PC-3 (cell line): ENCODE measurements around the gene ADAMTS17. TPM values are rescaled to one million over a fixed set of nuclear protein-coding genes. Genes with fewer than 3 reads are reported as not detected.

ENCODE experiments used
- ATAC-seq: fragments of 200-7000 bp; cut with Tn5 transposase; 2 replicates; pipeline ENCODE4 v1.9.1; 2020; ENCODE audit warnings: mild to moderate bottlenecking, moderate library complexity
- BruUV-seq: library from RNA; stranded (reverse); fragments of 400-500 nt; replicated peaks from 2 replicates; lab custom pipeline; 2021; lab: Mats Ljungman, UMichigan
- CTCF ChIA-PET: fragments of 300-600 bp; sonication (Branson Sonifier 250); formaldehyde crosslinking; loops from one replicate; lab custom pipeline; 2022; ENCODE audit warnings: antibody characterized with exemption; lab: Charles Lee
- POLR2A ChIA-PET: fragments of 300-600 bp; sonication (Branson Sonifier 250); formaldehyde crosslinking; loops from one replicate; lab custom pipeline; 2022; ENCODE audit warnings: antibody characterized with exemption; ENCODE audit not compliant: unreplicated experiment; lab: Charles Lee
- DNase-seq: peaks from one replicate; pipeline ENCODE4 v3.0.0-alpha.2; 2015
- H2AFZ ChIP-seq: fragments of 300-600 bp; sonication (generic); 2 replicates; pipeline ENCODE4 v1.6.0; 2016; ENCODE audit warnings: antibody characterized with exemption, low read length
- H3F3A ChIP-seq: fragments of 300-600 bp; sonication (generic); one replicate; pipeline ENCODE4 v1.6.0; 2017; ENCODE audit warnings: antibody characterized with exemption, low read length, control low read depth, mild to moderate bottlenecking; ENCODE audit not compliant: unreplicated experiment
- H3K27ac ChIP-seq: fragments of 300-600 bp; sonication (generic); 2 replicates; pipeline ENCODE4 v1.5.1; 2016; ENCODE audit warnings: mild to moderate bottlenecking, low read length
- H3K27me3 ChIP-seq: fragments of 300-600 bp; sonication (generic); 2 replicates; pipeline ENCODE4 v1.6.1; 2016; ENCODE audit warnings: low read length, mixed read lengths
- H3K36me3 ChIP-seq: fragments of 300-600 bp; sonication (generic); 2 replicates; pipeline ENCODE4 v1.6.1; 2016; ENCODE audit warnings: low read depth, mixed run types, low read length, mixed read lengths
- H3K4me1 ChIP-seq: fragments of 300-600 bp; sonication (generic); 2 replicates; pipeline ENCODE4 v1.5.1; 2016; ENCODE audit warnings: low read length; ENCODE audit not compliant: insufficient read depth
- H3K4me2 ChIP-seq: fragments of 300-600 bp; sonication (generic); 2 replicates; pipeline ENCODE4 v1.6.0; 2016; ENCODE audit warnings: low read length
- H3K4me3 ChIP-seq: fragments of 300-600 bp; sonication (generic); 2 replicates; pipeline ENCODE4 v1.5.1; 2016; ENCODE audit warnings: mild to moderate bottlenecking, low read length, mixed read lengths
- H3K79me2 ChIP-seq: fragments of 300-600 bp; sonication (generic); 2 replicates; pipeline ENCODE4 v1.6.1; 2017; ENCODE audit warnings: low read length, mixed read lengths
- H3K9ac ChIP-seq: fragments of 300-600 bp; sonication (generic); 2 replicates; pipeline ENCODE4 v1.6.0; 2016; ENCODE audit warnings: mild to moderate bottlenecking, low read length
- H3K9me2 ChIP-seq: fragments of 300-600 bp; sonication (generic); replicated peaks from 2 replicates; pipeline ENCODE4 v1.6.1; 2016; ENCODE audit warnings: mixed run types, low read length, mixed read lengths
- H3K9me3 ChIP-seq: fragments of 300-600 bp; sonication (generic); 2 replicates; pipeline ENCODE4 v1.6.1; 2016; ENCODE audit warnings: low read length, mixed read lengths
- H4K20me1 ChIP-seq: fragments of 300-600 bp; sonication (generic); 2 replicates; pipeline ENCODE4 v1.6.1; 2016; ENCODE audit warnings: low read length, mixed read lengths
- CTCF ChIP-seq: fragments of 300-600 bp; sonication (generic); conservative IDR thresholded peaks from 2 replicates; pipeline ENCODE4 v1.5.1; 2017; ENCODE audit warnings: antibody characterized with exemption, low read depth, mild to moderate bottlenecking, low read length
- EZH2 ChIP-seq: fragments of 300-600 bp; sonication (generic); IDR thresholded peaks from one replicate; pipeline ENCODE4 v1.6.1; 2017; ENCODE audit warnings: antibody characterized with exemption, mild to moderate bottlenecking, low read length; ENCODE audit not compliant: unreplicated experiment
- EZH2phosphoT487 ChIP-seq: fragments of 300-600 bp; sonication (generic); IDR thresholded peaks from 2 replicates; pipeline ENCODE4 v1.6.1; 2018; ENCODE audit warnings: mild to moderate bottlenecking, antibody characterized with exemption, low read length, borderline replicate concordance
- intact Hi-C: fragments of 100-400 bp; cut with micrococcal nuclease; formaldehyde crosslinking; loops from 2 replicates; pipeline ENCODE4 v1.9.0; 2023
- total RNA-seq: library from RNA; depleted of rRNA; stranded (reverse); fragments of >200 nt; gene quantifications from 2 replicates; pipeline ENCODE4 v1.2.3, GENCODE V29; 2014

Gene ADAMTS17
- total RNA-seq, 1 experiment from 2014 or later: 6.9 TPM

- ChIA-PET POLR2A (no interaction called here), CTCF (no interaction called here)
- Histone ChIP-seq H3K9ac (no peak overlapping the region), H3K4me2 (no peak overlapping the region), H3K27me3 (no peaks in the 10 kb centered on the region), H4K20me1 (no peaks in the 10 kb centered on the region), H2AFZ (no peak overlapping the region), H3K36me3 (no peaks in the 10 kb centered on the region), H3K4me3 (no peak overlapping the region), H3K27ac (no peak overlapping the region), H3F3A (no peaks in the 10 kb centered on the region), H3K4me1 (peaks cover 21% of the 10 kb centered on the region), H3K9me2 (no peaks in the 10 kb centered on the region), H3K9me3 (no peaks in the 10 kb centered on the region), H3K79me2 (no peaks in the 10 kb centered on the region)
- TF ChIP-seq EZH2: no peak
- TF ChIP-seq CTCF: no peak
- TF ChIP-seq EZH2phosphoT487: no peak
- ATAC-seq (no peak), DNase-seq (no peak)
- BruUV-seq: no TSS peak
- intact Hi-C loops: no loop called here
These were observed 60.5 kb downstream of the ADAMTS17 start for GRCh38 chr15:100281096-100281917.

DNA sequence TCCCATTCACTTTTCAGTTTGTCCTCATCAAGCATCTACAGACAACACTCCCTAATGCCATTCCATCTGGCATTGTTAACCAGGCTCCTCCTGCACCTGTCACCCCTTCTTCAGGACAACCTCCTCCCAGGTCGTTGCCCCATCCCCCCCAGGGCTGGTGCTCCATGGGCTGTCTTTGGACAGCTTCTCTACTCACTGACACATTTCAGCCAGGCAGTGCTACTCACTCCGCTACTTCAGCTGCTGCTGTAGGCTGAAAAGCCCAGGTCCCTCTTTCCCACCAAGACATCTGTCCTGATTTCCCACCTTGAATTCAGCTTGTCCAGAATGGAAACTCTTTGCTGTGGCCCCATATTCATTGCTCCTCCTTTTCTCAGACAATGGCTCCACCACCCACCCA is 61.9 kb downstream of the ADAMTS17 start:
- CTCF ChIA-PET: no interaction called here

More for the DNA sequence above, 61.9 kb downstream of the ADAMTS17 start:
- DNase-seq: no peak
- Histone ChIP-seq H3K27me3 (no peaks in the 10 kb centered on the region), H3K9me2 (no peaks in the 10 kb centered on the region), H3K36me3 (no peaks in the 10 kb centered on the region), H3K9ac (no peak overlapping the region), H2AFZ (no peak overlapping the region), H3F3A (no peaks in the 10 kb centered on the region), H4K20me1 (no peaks in the 10 kb centered on the region), H3K9me3 (no peaks in the 10 kb centered on the region), H3K79me2 (no peaks in the 10 kb centered on the region), H3K27ac (no peak overlapping the region), H3K4me1 (peaks cover 17% of the 10 kb centered on the region), H3K4me2 (no peak overlapping the region), H3K4me3 (no peak overlapping the region)
- POLR2A ChIA-PET: no interaction called here
- BruUV-seq: no TSS peak
- TF ChIP-seq EZH2phosphoT487: no peak
- no peak for TF ChIP-seq EZH2
- TF ChIP-seq CTCF: no peak
- intact Hi-C loops: no loop called here
- ATAC-seq: no peak
